ENCODE measurements around the gene MXD4.

DNA sequence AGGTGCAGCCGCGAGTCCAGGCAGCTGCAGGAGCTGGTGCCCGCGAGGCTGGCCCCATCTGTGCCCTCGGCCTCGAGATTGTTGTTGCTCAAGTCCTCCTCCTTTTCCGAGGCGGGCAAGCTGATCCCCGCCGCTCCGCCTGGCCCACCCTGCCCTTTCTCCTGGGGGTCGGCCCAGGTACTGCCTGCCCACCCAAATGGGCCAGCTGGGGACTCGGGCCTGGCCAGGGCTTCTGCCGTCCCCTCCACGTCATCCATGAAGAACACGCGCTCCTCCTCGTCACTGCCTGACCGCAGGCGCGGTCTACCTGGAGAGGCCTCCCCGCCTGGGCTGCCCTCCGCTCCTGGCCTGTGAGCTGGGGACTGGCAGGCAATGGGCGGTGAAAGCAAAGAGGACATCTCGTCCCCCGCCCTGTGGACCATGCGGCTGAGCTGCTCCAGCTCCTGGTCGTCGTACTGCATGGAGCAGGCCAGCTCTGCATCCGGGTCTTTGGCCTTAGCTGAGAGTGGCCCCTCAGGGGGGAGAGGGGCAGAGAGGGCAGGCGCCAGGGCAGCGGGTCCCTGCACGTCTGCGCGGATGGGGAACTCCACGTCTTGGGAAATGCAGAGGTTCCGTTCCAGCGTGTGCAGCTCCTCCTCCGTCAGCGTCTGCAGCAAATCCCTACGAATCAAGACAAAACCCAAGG lies 43.1 kb upstream of the MXD4 start:
- TF ChIP-seq, protein P1, sequence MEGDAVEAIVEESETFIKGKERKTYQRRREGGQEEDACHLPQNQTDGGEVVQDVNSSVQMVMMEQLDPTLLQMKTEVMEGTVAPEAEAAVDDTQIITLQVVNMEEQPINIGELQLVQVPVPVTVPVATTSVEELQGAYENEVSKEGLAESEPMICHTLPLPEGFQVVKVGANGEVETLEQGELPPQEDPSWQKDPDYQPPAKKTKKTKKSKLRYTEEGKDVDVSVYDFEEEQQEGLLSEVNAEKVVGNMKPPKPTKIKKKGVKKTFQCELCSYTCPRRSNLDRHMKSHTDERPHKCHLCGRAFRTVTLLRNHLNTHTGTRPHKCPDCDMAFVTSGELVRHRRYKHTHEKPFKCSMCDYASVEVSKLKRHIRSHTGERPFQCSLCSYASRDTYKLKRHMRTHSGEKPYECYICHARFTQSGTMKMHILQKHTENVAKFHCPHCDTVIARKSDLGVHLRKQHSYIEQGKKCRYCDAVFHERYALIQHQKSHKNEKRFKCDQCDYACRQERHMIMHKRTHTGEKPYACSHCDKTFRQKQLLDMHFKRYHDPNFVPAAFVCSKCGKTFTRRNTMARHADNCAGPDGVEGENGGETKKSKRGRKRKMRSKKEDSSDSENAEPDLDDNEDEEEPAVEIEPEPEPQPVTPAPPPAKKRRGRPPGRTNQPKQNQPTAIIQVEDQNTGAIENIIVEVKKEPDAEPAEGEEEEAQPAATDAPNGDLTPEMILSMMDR (IDR thresholded peaks at IDR 0.05), result no peak
- TF ChIP-seq POLR2AphosphoS5 (IDR thresholded peaks at IDR 0.05) (no peak), POLR2A (IDR thresholded peaks at IDR 0.05; ENCODE audit: low read depth) (no peak), EP300 (IDR thresholded peaks at IDR 0.05) (no peak)

Measured in esophagus muscularis mucosa (tissue), 4 donors.